Measurements from ENCODE around the gene BCL2A1.
"Not testable (repeated sequence)": the region's sequence is repeated elsewhere in the genome, so short reads cannot be mapped to it uniquely, and the experiment has no call there.

Gene BCL2A1

DNA sequence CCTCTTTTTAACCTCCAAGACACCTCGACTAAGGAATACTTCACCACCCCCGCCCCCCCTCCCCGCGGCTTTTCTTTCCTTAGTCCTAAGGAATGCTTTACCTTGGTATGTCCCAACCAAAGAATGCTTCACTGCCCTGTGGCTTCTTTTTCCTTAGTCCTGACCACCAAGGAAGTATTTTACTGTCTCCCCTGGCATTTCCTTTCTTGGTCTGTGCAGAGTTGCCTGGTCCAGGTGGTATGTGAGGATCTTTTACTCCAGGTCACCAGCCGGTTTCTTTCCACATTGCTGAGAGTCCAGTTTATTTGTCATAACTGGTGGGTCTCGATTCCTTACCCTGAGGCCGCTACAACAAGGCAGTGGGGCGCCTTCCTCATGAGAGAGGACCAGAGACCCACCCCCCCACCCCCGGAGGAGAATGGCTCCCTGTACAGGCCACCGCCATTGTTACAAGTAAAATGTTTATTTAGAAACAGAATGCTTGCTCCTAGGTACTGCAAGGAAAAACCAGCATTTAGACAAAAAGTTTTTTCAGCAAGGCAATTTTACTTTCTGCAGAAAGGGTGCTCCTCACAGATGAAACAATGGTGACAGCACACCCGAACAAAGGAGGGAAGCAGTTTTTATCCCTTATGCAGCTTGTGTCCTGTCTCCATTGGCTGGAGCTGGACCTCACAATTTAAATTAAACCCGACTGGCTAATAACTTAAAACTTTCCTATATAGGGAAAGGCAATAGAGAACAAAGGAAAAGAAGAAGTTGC lies 51.1 kb downstream of the BCL2A1 start:
- DNase-seq = no peak

DNA sequence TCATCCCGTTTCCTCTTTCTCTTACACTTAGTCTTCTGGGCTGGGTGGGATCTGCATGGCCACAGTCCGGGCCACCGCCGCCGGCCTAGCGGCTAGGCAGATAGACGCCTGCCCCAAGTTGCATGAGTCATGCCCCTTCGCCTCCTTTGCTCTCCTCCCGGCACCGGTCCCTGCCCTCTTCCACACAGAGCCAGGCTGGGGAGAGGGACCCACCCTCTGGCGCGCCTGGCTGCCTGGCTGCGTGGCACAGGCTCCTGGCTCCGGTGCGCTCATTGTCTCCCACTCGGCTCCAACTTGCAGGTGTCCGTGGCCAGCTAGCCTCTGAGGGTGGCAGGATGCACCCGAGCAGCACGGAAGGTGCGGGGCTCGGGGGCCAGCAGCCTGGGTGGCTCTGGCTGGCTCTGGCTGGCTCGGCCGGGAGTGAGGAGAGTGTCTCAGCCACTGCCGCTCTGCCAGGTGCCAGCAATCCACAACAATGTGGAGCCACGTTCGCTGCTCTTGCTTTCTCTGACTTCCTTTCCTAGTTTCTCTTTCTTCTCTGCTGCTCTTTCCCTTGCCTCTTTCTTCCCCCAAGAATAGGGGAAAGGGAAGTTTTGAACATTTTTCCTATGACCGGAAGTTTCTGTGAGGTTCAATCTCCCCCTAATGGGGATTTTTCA lies 51.8 kb downstream of the BCL2A1 start:
- no peak for DNase-seq

DNA sequence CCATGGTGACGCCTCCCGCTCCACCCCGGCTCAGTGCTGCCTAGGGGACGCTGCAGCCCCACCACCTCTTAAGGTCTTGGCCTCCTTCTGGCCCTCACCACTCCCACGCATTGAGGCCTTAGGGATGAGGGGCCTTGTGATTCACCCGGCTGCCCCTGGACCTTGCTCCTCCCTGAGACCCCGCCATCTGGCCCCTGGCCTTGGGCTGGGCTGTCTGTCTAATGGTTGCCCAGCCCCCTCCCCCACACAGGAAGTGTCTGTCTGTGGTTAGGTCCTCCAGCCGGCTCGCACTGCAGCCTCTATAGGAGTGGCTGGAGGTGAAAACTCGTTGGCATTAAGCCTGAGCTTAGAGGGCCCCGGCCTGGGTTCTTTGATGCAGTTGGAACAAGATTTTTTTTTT lies 52.7 kb downstream of the BCL2A1 start:
- no peak for DNase-seq

DNA sequence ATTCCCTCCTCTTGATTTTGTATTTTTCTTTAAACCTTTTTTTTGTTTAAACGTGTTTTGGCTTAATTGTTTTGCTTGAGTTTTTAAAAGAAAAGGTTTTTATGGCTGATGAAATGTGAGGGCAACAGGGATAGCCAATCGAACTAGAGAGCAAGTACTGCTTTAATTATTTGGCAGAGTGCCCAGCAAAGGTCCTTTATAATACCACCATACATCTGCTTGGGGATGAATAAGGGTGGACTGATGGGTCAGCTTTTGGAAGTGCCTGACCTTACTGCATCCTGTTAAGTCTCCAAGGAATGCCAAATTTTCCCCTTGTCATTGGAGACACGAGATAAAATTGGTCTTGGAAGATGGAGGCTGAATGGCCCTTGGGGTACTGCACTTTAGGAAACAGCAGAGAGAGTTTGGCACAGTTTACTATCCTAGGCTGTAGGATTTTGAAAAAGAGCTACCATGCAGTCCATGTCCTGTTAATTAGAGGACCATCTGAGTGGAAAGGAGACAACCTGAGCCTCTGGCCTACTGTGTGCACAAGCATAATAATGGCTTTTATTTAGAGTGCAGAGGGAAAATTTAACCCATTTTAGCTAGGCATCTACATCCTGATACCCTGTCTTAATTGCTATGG lies 54.4 kb downstream of the BCL2A1 start:
- DNase-seq = no peak

DNA sequence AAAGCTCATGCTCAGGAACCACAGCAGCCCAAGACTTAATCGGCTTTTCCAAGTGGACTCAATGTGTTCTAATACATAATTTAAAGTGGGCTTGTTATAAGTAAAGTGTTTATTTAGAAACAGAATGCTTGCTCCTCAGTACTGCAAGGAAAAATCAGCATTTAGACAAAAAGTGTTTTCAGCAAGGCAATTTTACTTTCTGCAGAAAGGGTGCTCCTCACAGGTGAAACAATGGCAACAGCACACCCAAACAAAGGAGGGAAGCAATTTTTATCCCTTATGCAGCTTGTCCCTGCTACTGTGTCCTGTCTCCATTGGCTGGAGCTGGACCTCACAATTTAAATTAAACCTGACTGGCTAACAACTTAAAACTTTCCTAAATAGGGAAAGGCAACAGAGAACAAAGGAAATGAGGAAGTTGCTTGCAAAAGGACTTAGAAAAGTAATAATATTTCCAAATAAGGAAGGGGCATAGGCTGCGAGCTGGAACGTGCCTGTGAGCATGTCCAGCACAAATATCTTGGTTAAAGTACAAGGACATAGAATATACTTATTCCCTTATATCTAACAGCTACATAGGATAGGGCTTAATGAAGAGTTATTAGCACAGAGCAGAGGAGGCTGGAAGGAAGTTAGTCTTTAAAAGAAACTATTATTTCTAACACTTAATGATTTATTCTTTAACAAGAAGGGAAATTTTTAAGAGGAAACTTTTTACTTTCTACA lies 55.1 kb downstream of the BCL2A1 start:
- DNase-seq = not testable (repeated sequence)

DNA sequence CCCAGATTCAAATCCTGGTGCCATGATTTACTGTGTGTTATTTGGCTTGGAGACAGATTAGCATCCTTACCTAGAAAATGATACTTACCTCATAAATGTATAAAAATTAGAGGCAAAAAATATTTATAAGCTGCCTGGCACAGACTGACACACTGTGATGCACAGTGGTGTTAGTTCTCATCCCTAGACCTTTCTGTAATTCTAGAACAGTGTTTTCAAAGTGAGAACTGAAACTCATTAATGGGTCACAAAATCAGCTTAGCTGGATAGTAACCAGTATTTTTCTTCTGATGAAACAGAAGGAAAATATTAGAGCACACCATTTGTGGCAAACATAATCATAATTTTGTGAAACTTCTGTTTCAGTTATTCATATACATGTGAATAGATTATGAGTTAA lies 56.3 kb downstream of the BCL2A1 start:
- DNase-seq = no peak
